GM10266 (cell line): ENCODE results near the gene FKBP2.

Source experiments
- DNase-seq: peaks from one replicate; pipeline ENCODE4 v3.0.0; 2012; ENCODE audit errors: extremely low spot score
- TF ChIP-seq, protein P1 (sequence below): IDR thresholded peaks from 2 replicates; pipeline ENCODE4 v1.5.1; 2012; ENCODE audit warnings: mild to moderate bottlenecking, low read depth; ENCODE audit not compliant: control insufficient read depth, insufficient read depth; ENCODE audit errors: missing control alignments

Gene FKBP2

DNA sequence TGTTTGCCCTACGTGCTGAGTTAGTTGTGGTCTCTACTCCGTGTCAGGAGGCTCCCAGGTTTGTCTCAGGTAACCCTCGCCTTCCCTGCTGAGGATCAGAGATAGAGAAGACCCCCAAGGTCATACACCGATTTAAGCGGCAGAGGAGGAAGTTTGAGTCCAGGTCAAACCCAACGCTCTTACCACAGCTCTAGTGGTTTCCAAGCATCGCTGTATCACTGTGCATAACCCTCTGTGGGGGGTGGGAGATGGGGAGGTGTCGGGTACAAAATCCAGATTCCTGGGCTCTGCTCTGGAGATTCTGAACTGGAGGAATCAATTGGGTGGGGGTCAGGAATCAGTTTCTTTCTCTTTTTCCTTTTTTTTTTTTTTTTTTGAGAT is 9.9 kb upstream of the FKBP2 start:
- DNase-seq, result no peak
- TF ChIP-seq, protein P1, sequence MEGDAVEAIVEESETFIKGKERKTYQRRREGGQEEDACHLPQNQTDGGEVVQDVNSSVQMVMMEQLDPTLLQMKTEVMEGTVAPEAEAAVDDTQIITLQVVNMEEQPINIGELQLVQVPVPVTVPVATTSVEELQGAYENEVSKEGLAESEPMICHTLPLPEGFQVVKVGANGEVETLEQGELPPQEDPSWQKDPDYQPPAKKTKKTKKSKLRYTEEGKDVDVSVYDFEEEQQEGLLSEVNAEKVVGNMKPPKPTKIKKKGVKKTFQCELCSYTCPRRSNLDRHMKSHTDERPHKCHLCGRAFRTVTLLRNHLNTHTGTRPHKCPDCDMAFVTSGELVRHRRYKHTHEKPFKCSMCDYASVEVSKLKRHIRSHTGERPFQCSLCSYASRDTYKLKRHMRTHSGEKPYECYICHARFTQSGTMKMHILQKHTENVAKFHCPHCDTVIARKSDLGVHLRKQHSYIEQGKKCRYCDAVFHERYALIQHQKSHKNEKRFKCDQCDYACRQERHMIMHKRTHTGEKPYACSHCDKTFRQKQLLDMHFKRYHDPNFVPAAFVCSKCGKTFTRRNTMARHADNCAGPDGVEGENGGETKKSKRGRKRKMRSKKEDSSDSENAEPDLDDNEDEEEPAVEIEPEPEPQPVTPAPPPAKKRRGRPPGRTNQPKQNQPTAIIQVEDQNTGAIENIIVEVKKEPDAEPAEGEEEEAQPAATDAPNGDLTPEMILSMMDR, result no peak

DNA sequence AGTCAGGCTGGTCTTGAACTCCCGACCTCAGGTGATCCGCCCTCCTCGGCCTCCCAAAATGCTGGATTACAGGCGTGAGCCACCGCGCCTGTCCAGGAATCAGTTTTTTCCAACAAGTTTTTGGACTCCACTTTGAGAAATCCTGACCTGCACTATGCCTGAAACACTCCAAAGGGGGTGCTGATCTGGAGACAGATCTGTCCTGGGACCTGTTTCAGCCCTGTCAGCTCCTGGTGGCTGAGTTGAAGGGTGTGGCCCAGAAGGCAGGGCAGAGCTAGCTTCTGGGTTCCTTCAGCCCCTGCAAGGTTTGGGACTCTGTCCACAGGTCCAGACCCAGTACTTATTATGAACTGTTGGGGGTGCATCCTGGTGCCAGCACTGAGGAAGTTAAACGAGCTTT is 9.3 kb upstream of the FKBP2 start:
- TF ChIP-seq, protein P1, result no peak

DNA sequence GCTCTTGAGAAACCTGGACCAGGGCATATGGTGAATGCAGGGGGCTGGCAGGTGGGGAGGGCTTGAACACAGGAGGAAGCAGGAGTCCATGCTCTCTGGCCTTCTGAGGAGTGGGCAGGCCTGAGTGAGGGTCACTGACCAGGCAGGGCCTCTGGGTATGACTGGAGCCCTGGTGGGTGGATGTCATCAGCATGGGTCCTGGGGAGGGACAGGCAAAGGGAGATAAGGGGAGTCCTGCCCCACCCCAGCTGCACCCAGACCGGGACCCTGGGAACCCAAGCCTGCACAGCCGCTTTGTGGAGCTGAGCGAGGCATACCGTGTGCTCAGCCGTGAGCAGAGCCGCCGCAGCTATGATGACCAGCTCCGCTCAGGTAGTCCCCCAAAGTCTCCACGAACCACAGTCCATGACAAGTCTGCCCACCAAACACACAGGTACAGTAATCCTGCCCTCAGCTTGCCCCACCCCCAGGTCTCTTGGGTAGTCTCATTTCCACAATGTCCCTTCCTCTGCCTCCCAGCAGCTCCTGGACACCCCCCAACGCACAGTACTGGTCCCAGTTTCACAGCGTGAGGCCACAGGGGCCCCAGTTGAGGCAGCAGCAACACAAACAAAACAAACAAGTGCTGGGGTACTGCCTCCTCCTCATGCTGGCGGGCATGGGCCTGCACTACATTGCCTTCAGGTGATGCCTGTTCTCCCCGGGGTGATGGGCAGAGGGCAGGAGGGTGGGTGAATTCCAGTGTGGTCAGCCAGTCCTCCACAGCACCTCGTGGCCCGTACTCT is 8.5 kb upstream of the FKBP2 start:
- TF ChIP-seq, protein P1, result no peak
- DNase-seq, result no peak

More for the DNA sequence above, 9.3 kb upstream of the FKBP2 start:
- no peak for DNase-seq

GRCh38 chr11:64232967-64233315 is 8.0 kb upstream of the FKBP2 start:
- TF ChIP-seq, protein P1, result no peak
- no peak for DNase-seq

DNA sequence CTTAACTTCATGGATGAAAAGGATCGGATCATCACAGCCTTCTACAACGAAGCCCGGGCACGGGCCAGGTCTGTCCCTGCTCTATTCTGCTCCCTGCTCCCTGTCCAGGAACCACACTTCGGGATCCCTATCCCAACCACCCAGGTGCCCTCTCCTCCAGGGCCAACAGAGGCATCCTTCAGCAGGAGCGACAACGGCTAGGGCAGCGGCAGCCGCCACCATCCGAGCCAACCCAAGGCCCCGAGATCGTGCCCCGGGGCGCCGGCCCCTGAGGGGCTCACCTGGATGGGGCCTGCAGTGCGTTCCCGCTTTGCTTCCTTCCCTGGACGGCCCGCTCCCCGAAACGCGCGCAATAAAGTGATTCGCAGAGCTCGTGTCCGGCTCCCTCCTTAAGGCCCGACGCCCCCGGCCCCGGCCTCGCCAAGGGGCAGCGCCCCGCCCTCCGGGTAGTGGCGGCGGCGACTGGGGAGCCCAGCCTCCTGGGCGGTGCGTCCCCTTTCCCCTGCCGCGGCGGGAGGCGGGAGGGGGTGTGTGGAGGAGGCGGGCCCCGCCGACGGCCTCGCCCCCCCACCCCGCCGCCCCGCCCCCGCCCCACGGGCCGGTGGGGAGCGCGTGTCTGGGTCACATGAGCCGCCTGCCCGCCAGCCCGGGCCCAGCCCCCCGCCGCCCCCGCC is 6.8 kb upstream of the FKBP2 start, which contains the start of gene VEGFB:
Gene VEGFB (plus strand): TSS at position 672 of the 674 bp plus-strand sequence. CDS start 250 bp downstream, outside the sequence.
- TF ChIP-seq, protein P1, result no peak
- DNase-seq, result peak; percentile 92

DNA sequence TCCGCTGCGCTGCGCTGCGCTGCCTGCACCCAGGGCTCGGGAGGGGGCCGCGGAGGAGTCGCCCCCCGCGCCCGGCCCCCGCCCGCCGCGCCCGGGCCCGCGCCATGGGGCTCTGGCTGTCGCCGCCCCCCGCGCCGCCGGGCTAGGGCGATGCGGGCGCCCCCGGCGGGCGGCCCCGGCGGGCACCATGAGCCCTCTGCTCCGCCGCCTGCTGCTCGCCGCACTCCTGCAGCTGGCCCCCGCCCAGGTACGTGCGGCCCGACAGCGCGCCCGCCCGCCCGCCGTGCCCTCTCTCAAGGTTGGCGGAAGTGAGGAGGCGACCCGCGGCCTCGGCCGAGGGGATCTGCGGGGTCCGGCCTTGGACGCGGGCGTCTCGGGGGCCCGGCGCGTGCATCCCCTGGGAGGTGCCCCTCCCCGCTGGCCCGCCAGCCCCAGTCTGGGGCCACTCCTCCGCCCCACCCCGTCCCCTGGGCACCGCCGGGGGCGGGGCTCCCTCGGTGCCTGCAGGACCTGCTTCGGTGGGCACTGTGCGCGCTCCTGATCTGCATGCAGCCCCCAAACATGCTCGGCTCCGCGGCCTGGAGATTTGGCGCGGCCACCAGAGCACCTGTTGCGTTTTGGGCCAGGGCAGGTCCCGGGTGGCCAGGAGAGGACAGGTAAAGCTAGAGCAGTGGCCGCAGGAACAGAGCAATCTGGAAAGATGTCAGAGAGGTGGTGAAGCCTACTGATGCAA is 6.1 kb upstream of the FKBP2 start:
- DNase-seq, result peak; percentile 67
- TF ChIP-seq, protein P1, result no peak
